ENCODE results near the gene PDZK1.
"Not testable (repeated sequence)": the region's sequence is repeated elsewhere in the genome, so short reads cannot be mapped to it uniquely, and the experiment has no call there.

Gene PDZK1

DNA sequence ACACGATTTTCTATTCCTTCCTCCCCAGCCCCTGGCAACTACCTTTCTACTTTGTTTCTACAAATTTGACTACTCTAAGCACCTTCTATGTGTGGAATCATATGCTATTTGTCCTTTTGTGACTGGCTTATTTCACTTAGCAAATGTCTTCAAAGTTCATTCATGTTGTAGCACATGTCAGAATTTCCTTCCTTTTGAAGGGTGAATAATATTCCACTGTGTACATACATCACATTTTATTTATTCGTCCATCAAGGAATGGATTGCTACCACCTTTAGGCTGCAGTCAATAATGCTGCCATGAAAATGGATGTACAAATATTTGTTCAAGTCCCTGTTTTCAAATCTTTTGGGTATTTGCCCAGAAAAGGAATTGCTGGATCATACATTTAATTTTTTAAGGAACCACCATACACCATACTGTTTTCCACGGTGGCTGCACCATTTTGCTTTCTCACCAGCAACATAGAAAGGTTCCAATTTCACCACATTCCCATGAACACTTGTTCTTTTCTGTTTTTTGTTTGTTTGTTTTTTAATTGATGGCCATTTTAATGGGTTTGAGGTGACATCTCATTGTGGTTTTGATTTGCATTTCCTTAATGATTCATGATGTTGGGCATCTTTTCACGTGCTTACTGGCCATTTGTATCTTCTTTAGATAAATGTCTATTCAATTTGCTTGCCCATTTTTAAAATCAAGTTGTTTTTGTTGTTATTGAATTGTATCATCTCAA is 3.3 kb upstream of the PDZK1 start:
- no peak for DNase-seq

DNA sequence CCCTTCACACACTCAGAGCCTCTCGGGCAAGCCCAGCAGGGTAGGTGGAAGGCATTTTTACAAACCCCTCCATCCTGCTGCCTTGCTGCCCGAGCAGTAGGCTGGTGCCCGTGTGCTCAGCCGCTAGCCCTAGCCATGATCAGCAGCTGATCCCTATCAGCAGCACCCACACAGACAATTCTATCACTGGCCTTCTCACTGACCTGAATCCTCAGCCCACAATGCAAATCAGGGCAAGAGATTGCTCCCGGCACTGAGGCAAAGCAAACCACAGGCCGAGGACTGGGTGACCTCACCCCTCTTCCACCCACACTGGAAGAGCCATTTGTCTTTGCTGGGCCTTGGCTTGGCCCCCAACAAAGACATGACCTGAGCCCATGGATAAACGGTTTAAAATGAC is 895 bp upstream of the PDZK1 start:
- DNase-seq, result no peak

DNA sequence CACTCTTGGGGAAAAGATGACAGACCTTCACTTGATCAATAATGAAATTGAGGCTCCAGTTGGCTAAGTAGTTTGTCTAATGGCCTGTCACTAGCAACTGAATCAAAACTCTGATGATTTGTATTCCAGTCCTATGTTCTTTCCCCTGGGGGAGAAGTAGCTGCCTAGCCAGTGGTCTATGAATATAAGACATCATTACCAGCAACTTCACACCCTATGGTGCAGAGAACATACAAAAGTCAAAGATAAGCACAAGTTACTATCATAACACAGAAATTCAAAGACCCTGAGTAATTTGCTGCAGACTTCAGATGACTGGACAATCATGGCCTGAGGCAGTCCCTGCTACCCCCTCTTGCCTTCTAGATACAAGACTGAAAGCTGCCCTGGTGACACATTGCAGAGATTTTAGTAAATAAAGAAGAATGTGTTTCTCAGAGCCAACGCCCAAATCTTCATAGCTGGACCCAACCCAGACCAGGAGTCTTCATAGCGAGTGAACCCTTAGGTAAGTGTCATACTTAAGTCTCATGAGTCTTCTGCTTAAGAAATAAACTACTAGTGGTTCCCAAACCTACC is 993 bp downstream of the PDZK1 start:
- DNase-seq, result no peak

DNA sequence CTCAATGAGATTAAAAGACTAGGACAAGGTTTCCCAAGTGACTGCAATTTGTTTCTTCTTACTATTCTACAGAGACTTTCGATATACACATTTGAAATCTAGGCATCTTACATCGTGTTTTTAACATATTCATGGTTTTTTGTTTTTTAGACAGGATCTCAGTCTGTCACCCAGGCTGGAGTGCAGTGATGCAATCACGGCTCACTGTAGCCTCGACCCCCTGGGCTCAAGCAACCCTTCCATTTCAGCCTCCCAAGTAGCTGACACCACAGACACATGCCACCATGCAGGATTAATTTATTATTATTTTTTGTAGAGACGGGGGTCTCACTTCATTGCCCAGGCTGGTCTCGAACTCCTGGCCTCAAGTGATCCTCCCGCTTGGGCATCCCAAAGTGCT is 1.5 kb downstream of the PDZK1 start:
- DNase-seq, result no peak

GRCh38 chr1:145702826-145703225 is 4.3 kb downstream of the PDZK1 start:
- no peak for DNase-seq

DNA sequence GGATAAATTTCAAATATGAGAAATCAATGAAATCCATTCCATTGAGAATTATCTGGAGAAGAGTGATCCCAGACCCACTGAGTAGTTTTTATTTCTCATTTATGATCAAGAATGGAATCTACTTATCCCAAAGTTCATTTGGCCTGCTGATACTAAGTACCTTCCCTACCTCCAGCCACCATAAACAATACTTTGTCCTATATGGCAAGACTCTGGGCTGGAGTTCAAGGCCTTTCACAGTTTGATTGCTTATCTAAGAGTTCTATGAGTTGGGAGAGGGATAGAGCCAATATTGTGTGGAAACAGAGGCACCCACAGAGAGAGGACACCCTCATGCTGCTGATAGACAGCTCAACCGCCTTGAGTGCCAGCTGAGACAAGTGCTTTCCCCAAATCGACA is 5.1 kb downstream of the PDZK1 start:
- no peak for DNase-seq

GRCh38 chr1:145701306-145701862 is 5.8 kb downstream of the PDZK1 start:
- no peak for DNase-seq

DNA sequence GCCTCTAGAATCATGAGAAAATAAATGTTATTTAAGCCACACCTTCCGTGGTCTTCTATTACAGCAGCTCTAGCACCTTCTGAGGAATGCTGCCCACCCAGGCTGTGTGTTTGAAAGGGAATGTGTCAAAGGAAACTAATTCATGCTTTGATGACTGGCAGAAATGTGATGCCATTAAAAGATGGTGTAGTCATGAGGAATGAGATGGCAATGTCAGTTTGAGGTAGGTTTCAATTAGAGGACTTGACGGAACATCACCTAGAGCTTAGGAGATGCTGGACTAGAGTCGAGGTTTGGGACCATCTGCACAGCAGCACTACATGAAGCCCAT is 10.6 kb downstream of the PDZK1 start:
- no peak for DNase-seq

GRCh38 chr1:145695821-145696629 is 11.1 kb downstream of the PDZK1 start:
- no peak for DNase-seq

GRCh38 chr1:145692785-145693443 is 14.3 kb downstream of the PDZK1 start:
- no peak for DNase-seq

DNA sequence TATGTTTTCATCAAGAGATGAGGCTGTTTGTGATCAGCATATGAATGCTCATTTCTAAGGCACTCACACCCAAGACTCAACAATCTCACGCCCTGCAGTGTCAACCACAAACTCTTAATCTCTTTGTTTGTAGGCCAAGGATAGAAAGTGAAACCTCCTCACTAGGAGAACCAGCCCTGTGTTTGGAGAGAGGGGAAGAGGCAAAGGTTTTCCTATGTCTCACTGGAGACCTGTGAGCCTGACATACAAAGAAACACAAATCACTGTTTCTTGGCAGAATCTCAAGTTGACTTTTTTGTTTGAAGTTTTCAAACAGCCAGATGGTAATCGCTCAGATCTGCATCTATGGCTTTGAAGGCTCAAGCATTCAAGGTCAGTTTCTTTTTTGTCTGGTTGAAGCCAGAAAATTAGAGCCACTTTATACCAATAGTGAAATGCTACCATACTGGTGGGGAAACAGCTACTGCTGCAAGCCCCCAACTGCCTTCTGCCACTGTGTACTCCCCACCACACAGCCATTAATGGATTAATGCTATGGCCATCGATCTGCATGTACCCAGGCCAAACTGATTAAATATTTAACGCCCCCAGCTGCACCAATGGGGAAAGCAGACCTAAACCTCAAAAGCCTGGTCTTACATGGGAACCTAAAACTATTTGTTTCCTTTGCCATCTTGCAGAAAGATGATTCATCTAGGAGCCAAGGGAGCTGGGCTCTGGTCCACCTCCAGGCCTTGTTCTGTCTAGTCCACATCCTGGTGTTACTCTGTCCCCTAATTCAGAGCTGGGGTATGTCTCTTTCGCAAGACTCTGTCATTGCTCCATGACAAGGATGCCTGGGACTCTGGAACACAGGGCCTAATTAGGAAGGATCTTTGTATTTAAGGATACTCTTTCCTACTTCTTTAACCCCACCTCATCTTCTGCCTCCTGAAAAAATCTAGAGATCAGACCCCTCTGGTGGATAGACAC is 16.3 kb downstream of the PDZK1 start:
- DNase-seq, result peak; percentile 85

- no peak for DNase-seq
These were observed 17.2 kb downstream of the PDZK1 start for GRCh38 chr1:145689922-145690321.

GRCh38 chr1:145688924-145689323 is 18.2 kb downstream of the PDZK1 start:
- no peak for DNase-seq

- DNase-seq, result no peak
These were observed 18.8 kb downstream of the PDZK1 start for GRCh38 chr1:145688328-145688727.

- not testable (repeated sequence) for DNase-seq
These were observed 21.1 kb downstream of the PDZK1 start for GRCh38 chr1:145686078-145686477.

DNA sequence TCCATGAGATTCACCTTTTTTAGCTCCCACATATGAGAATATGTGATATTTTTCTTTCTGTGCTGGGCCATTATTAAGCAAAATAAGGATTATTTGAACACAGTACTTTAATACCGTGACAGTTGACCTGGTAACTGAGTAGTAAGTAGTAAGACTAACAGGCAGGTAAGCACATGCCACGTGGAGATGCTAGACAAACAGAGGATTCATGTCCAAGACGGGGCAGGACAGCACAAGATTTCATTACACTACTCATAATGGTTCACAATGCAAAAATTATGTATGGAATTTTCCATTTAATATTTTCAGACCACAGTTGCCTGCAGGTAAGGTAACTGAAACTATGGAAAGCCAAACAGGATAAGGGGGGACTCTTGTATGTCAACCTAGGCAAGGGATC is 22.3 kb downstream of the PDZK1 start:
- not testable (repeated sequence) for DNase-seq

GRCh38 chr1:145673217-145673616 is 34.0 kb downstream of the PDZK1 start:
- DNase-seq, result not testable (repeated sequence)

GRCh38 chr1:145670995-145671745 is 36.0 kb downstream of the PDZK1 start:
- DNase-seq, result not testable (repeated sequence)

DNA sequence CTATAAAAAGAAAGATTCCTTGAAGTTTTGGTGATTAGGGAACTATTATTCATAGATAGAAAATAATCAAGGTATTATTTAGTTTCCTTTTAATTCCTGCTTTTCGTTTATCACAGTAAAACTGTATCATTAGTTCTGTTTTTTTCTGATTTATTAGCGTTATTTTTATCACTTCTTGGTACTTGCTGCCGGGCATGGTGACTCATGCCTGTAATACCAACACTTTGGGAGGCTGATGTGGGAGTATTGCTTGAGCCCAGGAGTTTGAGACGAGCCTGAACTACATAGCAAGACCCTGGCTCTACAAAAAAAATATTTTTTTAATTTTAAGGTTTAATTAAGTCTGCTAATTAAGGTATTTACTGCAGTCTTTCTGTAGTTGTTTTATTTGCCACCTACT is 42.2 kb downstream of the PDZK1 start:
- DNase-seq, result not testable (repeated sequence)

GRCh38 chr1:145662502-145662901 is 44.7 kb downstream of the PDZK1 start:
- DNase-seq, result not testable (repeated sequence)
